Tibial artery (tissue), 4 donors: Measurements from ENCODE around the gene MCM3AP.

Experiments
- DNase-seq, 2 donors: peaks; one replicate each; pipeline ENCODE4 v3.0.0-alpha.2; 2019
- H3K27ac ChIP-seq, 2 donors: fragments of 200-600 bp; sonication (generic) in 1 of 2; 1 replicate in 1 of 2; 2 replicates in 1 of 2; pipeline ENCODE4 v1.5.1; 2018 to 2019; ENCODE audit warnings: mild to moderate bottlenecking in 1 of 2
- H3K27me3 ChIP-seq, 2 donors: fragments of 200-600 bp; sonication (generic) in 1 of 2; one replicate each; pipeline versions ENCODE4 v1.5.1 to v1.6.0; 2016 to 2019
- H3K36me3 ChIP-seq, 3 donors: fragments of 200-600 bp; sonication (generic) in 2 of 3; one replicate each; pipeline ENCODE4 v1.5.1; 2016 to 2019; ENCODE audit warnings: mild to moderate bottlenecking in 2 of 3
- H3K4me1 ChIP-seq, 4 donors: fragments of 200-600 bp; sonication (generic) in 2 of 4; 1 replicate in 3 of 4; 2 replicates in 1 of 4; pipeline ENCODE4 v1.5.1; 2016 to 2019
- H3K4me3 ChIP-seq, 2 donors: fragments of 200-600 bp; sonication (generic) in 1 of 2; 1 replicate in 1 of 2; 2 replicates in 1 of 2; pipeline ENCODE4 v1.5.1; 2018 to 2019; ENCODE audit warnings: mild to moderate bottlenecking in 2 of 2
- H3K9me3 ChIP-seq, 3 donors: fragments of 200-600 bp; sonication (generic) in 1 of 3; one replicate each; pipeline ENCODE4 v1.5.1; 2016 to 2019
- intact Hi-C: fragments of 100-400 bp; cut with DNase I; formaldehyde crosslinking; loops from one replicate; pipeline ENCODE4 v1.15.0; 2023; ENCODE audit warnings: low total_unique reads
- TF ChIP-seq, protein P1 (sequence below), 2 experiments: fragments of 200-600 bp in 1 of 2; fragments of 450-650 bp in 1 of 2; IDR thresholded peaks; one replicate each; pipeline ENCODE4 v1.5.1; 2017 to 2019; ENCODE audit warnings: antibody characterized with exemption in 2 of 2, mild to moderate bottlenecking in 1 of 2, moderate library complexity in 1 of 2

MCM3AP gene

DNA sequence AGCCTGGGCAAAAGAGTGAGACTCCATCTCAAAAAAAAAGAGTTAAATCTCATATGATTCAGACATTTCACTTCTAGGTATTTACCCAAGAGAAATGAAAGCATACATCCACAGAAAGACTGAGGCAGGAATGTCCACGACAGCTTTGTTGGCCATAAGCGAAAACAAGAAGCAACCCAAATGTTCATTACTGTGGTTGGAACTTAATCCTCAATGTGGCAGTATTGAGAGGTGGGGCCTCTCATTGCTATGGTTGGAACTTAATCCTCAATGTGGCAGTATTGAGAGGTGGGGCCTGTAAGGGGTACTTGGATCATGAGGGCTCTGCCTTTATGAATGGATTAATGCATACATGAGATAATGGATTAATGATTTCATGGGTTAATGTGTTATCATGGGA lies 23.0 kb upstream of the MCM3AP start:
- TF ChIP-seq, protein P1, sequence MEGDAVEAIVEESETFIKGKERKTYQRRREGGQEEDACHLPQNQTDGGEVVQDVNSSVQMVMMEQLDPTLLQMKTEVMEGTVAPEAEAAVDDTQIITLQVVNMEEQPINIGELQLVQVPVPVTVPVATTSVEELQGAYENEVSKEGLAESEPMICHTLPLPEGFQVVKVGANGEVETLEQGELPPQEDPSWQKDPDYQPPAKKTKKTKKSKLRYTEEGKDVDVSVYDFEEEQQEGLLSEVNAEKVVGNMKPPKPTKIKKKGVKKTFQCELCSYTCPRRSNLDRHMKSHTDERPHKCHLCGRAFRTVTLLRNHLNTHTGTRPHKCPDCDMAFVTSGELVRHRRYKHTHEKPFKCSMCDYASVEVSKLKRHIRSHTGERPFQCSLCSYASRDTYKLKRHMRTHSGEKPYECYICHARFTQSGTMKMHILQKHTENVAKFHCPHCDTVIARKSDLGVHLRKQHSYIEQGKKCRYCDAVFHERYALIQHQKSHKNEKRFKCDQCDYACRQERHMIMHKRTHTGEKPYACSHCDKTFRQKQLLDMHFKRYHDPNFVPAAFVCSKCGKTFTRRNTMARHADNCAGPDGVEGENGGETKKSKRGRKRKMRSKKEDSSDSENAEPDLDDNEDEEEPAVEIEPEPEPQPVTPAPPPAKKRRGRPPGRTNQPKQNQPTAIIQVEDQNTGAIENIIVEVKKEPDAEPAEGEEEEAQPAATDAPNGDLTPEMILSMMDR (IDR thresholded peaks at IDR 0.05) = no peak
- intact Hi-C loops = no loop called here
- peaks cover 0 to 16% (median 0%) of the 10 kb centered on the region in 3 donors for H3K36me3 ChIP-seq
- no peak overlapping the region for H3K4me3 ChIP-seq
- H3K4me1 ChIP-seq = no peaks in the 10 kb centered on the region
- H3K27me3 ChIP-seq = no peaks in the 10 kb centered on the region
- H3K9me3 ChIP-seq = no peaks in the 10 kb centered on the region
- no peak for DNase-seq
- H3K27ac ChIP-seq = no peak overlapping the region

DNA sequence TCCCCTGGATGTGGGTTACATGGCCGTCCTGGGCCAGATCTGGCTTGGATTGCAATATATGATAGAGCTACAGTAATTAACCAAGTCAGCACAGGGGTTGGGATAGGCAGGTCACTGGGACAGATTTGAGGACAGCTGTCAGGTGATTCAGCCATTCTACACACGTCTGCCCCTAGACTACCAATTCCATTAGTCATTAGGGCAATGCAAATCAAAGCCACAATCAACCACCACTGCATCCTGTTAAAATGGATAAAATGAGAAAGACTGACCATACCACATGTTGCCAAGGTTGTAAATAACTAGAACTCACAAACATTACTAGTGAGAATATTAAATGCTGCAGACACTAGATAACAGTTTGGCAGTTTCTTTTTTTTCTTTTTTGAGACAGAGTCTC lies 22.2 kb upstream of the MCM3AP start:
- TF ChIP-seq, protein P1 (IDR thresholded peaks at IDR 0.05) = no peak
- Histone ChIP-seq H3K4me3 (no peak overlapping the region), H3K27ac (no peak overlapping the region), H3K9me3 (no peaks in the 10 kb centered on the region), H3K36me3 (peaks cover 0 to 16% (median 0%) of the 10 kb centered on the region in 3 donors), H3K27me3 (no peaks in the 10 kb centered on the region), H3K4me1 (no peaks in the 10 kb centered on the region)
- intact Hi-C loops = no loop called here
- DNase-seq = no peak

DNA sequence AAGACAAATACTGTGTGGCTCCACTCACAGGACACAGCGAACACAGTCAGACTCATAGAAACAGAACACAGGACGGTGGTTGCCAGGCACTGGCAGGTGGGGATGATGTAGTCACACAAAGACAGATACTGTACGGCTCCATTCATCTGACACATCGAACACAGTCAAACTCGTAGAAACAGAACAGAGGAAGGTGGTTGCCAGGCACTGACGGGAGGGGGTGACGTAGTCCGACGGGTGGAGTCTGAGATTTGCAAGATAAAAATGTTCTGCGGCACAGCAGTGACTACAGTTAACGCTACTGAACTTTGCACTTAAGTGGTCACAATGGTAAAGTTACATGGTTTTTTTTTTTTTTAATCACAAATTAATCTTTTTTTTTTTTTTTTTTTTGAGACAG lies 19.5 kb upstream of the MCM3AP start:
- intact Hi-C loops = no loop called here
- no peak overlapping the region for H3K27ac ChIP-seq
- peaks cover 0 to 31% (median 0%) of the 10 kb centered on the region in 3 donors for H3K36me3 ChIP-seq

DNA sequence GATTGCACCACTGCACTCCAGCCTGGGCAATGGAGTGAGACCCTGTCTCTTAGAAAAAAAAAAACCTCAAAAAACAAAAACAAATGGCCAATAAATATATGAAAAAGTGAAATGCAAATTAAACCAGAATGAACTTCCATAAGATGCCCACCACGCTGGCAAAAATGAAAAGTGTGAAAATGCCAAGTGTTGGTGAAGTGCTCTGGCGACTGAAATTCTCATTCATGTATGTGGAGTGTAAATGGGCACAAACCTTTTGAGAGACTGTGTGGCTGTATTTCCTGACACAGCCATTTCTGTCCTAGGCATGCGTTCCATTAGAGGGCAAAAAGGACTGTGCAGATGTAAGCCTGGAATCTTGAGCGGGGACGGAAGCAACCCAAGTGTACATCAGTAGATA lies 19.0 kb upstream of the MCM3AP start:
- DNase-seq = no peak
- H3K36me3 ChIP-seq = peaks cover 0 to 35% (median 0%) of the 10 kb centered on the region in 3 donors
- TF ChIP-seq, protein P1 (IDR thresholded peaks at IDR 0.05) = no peak
- H3K27ac ChIP-seq = no peak overlapping the region
- no peaks in the 10 kb centered on the region for H3K4me1 ChIP-seq
- H3K9me3 ChIP-seq = no peaks in the 10 kb centered on the region
- intact Hi-C loops = no loop called here
- no peak overlapping the region for H3K4me3 ChIP-seq
- H3K27me3 ChIP-seq = no peaks in the 10 kb centered on the region

More for the DNA sequence above, 19.5 kb upstream of the MCM3AP start:
- Histone ChIP-seq H3K4me1 (no peaks in the 10 kb centered on the region), H3K9me3 (no peaks in the 10 kb centered on the region), H3K27me3 (no peaks in the 10 kb centered on the region), H3K4me3 (no peak overlapping the region)
- DNase-seq = no peak
- TF ChIP-seq, protein P1 (IDR thresholded peaks at IDR 0.05) = no peak

DNA sequence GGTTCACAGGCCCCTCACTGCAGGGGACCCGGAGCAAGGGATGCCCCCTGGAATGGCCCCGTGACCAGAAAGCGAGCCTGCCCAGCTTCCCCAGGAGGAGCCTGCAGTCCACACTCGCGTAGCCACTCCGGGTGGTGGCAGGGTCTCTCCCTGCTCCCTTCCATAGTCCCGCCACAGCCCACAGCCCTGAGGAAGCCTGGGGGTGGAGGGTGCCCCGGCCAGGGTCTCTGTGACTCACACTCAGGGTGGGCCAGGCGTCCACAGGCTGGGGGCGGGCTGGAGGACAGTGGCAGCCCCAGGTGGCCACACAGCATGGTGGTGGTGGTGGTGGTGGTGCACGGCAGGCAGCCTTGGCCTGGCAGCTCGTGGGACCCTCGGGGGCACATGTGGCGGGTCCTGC lies 16.3 kb upstream of the MCM3AP start:
- DNase-seq = no peak
- Histone ChIP-seq H3K36me3 (peaks cover 0 to 26% (median 0%) of the 10 kb centered on the region in 3 donors), H3K27me3 (peaks cover 0 to 10% of the 10 kb centered on the region in 2 donors), H3K27ac (no peak overlapping the region), H3K9me3 (no peaks in the 10 kb centered on the region), H3K4me3 (no peak overlapping the region), H3K4me1 (peaks cover 0 to 12% (median 11%) of the 10 kb centered on the region in 4 donors)
- intact Hi-C loops = no loop called here
- TF ChIP-seq, protein P1 (IDR thresholded peaks at IDR 0.05) = no peak

DNA sequence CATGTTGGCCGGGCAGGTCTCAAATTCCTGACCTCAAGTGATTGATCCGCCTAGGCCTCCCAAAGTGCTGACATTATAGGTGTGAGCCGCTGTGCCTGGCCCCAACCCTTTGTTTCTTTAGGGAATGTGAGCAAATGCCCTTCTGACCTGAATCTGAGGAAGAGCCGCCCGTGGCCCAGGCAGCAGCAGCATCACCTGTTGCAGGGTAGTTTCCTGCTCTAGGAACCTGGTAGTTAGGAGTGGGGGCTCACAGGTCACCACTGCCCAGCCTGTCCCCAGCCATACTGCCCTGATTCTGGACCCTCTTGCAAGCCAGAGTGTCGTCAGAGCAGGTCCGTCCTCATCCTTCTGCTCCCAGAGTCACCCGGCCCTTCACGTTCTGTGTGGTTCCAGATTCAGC lies 13.8 kb upstream of the MCM3AP start:
- H3K4me3 ChIP-seq = no peak overlapping the region
- peaks cover 0 to 12% (median 11%) of the 10 kb centered on the region in 4 donors for H3K4me1 ChIP-seq
- H3K27me3 ChIP-seq = peaks cover 0 to 18% of the 10 kb centered on the region in 2 donors
- TF ChIP-seq, protein P1 (IDR thresholded peaks at IDR 0.05) = no peak
- intact Hi-C loops = no loop called here
- H3K36me3 ChIP-seq = peaks cover 0 to 19% (median 0%) of the 10 kb centered on the region in 3 donors
- H3K27ac ChIP-seq = no peak overlapping the region
- DNase-seq = no peak
- no peaks in the 10 kb centered on the region for H3K9me3 ChIP-seq
